GM20000 (cell line): ENCODE data around the gene GDF15.
"Not testable (repeated sequence)": the region's sequence is repeated elsewhere in the genome, so short reads cannot be mapped to it uniquely, and the experiment has no call there.

ENCODE experiments used
- DNase-seq: peaks from one replicate; pipeline ENCODE4 v3.0.0; 2012; ENCODE audit warnings: low spot score
- TF ChIP-seq, protein P1 (sequence below): IDR thresholded peaks from 2 replicates; pipeline ENCODE4 v1.5.1; 2012; ENCODE audit warnings: mild to moderate bottlenecking, control low read depth; ENCODE audit errors: extremely low read depth, missing control alignments

Gene GDF15

DNA sequence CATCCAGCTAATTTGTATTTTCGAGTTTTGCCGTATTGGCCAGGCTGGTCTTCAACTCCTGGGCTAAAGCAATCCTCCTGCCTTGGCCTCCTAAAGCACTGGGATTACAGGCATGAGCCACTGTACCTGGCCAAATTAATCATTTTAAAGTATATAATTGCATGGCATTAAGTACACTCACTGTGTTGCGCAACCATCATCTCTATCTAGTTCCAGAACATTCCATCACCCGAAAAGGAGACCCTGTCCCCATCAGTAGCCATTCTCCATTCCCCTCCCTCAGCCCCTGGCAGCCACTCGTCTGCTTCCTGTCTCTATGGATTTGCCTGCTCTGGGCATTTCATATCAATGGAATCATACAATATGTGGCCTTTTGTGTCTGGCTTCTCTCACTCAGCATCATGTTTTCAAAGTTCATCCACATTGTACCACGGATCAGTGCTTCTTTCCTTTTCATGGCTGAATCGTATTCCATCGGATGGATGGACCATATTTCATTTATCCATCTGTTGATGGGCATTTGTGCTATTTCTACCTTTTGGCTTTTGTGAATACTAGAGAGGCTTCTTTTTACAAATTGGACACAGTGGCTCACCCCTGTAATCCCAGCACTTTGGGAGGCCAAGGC lies 32.5 kb upstream of the GDF15 start:
- no peak for DNase-seq
- TF ChIP-seq, protein P1, sequence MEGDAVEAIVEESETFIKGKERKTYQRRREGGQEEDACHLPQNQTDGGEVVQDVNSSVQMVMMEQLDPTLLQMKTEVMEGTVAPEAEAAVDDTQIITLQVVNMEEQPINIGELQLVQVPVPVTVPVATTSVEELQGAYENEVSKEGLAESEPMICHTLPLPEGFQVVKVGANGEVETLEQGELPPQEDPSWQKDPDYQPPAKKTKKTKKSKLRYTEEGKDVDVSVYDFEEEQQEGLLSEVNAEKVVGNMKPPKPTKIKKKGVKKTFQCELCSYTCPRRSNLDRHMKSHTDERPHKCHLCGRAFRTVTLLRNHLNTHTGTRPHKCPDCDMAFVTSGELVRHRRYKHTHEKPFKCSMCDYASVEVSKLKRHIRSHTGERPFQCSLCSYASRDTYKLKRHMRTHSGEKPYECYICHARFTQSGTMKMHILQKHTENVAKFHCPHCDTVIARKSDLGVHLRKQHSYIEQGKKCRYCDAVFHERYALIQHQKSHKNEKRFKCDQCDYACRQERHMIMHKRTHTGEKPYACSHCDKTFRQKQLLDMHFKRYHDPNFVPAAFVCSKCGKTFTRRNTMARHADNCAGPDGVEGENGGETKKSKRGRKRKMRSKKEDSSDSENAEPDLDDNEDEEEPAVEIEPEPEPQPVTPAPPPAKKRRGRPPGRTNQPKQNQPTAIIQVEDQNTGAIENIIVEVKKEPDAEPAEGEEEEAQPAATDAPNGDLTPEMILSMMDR = no peak

DNA sequence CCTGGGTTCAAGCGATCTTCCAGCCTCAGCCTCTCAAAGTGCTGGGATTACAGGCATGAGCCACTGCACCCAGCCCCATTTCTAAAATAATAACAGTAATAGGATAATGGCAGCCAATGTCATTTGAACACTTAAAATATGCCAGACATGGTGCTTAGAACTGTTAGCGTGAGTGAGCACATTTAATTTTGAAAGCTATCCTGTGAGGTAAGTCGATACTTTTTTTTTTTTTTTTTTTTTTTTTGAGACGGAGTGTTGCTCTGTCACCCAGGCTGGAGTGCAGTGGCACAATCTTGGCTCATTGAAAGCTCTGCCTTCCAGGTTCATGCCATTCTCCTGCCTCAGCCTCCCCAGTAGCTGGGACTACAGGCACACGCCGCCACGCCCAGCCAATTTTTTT lies 31.2 kb upstream of the GDF15 start:
- DNase-seq = not testable (repeated sequence)

DNA sequence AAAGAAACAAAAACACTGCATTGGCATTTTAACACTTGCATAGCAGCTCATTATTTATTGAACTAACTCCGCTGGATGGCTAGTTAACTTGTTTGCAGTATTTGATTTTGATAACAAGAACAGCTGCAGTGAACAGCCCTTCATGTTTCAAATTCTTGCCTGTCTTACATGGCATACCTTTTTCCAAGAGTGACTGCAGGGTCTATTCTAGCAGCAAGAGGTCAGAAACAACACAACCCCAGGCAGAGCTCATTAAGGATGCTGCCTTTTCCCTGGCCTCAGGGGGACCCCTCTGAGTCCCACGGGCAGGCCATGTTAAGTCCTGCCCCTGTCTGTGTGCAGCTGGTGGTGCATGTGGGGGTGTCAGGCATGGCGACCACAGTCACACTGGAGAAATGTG lies 28.9 kb upstream of the GDF15 start:
- DNase-seq = no peak
- TF ChIP-seq, protein P1 = no peak

DNA sequence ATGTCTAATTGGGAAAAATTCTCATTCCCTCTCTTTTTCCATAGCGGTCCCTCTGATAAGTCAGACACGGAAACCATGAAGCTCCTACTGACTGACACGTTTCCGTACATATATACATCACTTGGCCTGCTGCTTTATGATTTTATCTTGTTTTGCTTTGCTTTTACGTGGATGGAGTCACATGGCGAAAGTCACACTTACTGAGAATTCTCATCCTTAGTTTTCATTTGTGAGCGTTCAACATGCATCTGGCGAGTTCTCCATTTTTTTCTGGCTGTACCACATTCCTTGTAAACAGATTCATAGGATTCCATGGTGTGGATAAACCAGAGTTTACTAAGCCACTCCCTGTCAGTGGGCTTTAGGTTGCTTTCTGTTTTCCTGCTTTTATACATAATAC lies 24.3 kb upstream of the GDF15 start:
- TF ChIP-seq, protein P1 = no peak
- DNase-seq = no peak

DNA sequence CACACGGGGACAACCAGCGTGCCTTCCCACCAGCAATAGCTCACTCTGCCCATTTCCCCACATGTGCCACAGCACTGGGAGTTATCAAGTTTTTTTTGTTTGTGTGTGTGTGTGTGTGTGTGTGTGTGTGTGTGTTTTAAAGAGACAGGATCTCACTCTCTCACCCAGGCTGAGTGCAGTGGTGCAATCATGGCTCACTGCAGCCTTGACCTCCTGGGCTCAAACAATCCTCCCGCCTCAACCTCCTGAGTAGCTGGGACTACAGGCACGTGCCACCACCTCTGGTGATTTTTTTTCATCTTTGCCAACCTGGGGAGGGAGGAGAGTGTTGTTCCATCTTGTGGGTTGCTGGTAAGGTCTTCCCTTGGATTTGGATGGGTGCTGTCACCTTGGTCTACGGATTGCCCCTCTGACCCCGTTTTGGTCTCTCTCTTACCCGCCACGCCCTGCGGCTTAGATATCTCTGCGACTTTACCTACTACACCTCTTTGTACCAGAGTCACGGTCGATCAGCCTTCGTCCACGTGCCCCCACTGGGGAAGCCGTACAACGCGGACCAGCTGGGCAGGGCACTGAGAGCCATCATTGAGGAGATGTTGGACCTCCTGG lies 22.9 kb upstream of the GDF15 start:
- no peak for DNase-seq
- TF ChIP-seq, protein P1 = no peak

DNA sequence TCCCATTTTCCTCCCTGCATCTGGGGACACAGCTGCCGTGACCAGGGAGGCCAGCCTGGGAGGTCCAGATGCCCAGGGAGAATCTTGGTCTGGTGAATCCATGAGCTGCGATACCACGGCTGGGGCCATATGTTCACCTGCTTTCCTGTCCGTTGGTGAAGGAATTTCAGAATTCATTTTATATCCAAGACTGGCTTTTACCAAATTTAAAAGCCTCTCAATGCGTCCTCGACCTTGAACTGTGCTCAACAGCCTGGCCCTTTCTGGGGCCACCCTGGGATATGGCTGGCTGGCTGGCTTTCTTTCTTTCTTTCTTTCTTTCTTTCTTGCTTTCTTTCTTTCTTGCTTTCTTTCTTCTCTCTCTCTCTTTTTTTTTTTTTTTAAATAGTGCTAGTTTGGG lies 22.2 kb upstream of the GDF15 start:
- DNase-seq = no peak
- TF ChIP-seq, protein P1 = no peak

DNA sequence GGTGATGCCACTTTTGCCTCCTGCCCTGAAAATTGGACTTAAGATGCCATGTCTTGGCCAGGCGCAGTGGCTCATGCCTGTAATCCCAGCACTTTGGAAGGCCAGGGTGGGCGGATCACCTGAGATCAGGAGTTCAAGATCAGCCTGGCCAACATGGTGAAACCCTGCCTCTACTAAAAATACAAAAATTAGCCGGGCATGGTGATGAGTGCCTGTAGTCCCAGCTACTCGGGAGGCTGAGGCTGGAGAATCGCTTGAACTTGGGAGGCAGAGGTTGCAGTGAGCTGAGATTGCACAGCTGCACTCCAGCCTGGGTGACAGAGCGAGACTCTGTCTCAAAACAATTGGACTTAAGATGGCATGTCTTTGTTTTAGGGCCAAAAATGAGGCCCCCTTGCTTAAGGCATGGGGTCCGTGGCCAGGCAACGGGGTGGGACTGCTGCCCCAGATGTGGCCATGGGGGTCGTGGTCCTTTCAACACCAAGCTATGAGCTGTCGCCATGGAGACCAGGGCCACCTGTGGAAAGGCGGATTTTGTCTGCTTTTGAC lies 21.6 kb upstream of the GDF15 start:
- DNase-seq = not testable (repeated sequence)

DNA sequence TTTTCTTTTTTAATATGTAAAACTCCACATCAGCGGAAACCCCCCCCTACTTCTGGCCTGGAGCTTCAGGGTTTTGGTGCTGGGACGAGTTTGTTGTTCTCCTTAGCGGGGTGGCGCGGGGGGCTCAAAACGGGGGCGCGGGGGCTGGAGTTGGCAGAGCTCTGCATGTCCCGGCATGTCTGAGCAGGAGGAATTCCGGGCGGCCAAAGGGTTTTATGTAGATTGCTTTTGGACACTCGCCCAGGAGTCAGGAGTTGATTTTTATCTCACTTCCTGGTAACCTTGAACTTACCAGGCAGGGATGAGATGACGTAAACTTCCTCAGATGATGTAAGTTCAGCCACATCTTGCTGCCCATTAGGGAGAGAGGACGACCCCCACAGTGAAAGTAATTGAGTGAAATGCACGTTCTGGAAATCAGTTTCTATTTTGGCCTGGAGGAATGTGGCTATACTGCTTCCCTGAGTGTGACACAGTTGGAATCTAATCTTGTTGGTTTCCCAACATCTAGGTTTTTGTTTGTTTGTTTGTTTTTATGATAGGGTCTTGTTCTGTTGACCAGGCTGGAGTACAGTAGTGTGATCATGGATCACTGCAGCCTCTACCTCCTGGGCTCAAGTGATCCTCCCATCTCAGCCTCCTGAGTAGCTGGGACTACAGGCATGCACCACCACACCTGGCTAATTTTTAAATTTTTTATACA lies 21.0 kb upstream of the GDF15 start:
- TF ChIP-seq, protein P1 = no peak
- no peak for DNase-seq
